PC-9 (cell line): ENCODE measurements around the gene CALN1. TPM values are rescaled to one million over a fixed set of nuclear protein-coding genes. Genes with fewer than 3 reads are reported as not detected.

Experiments
- BruUV-seq: library from RNA; stranded (reverse); fragments of 400-500 nt; replicated peaks from 2 replicates; lab custom pipeline; 2021; lab: Mats Ljungman, UMichigan
- CTCF ChIA-PET: fragments of 300-600 bp; sonication (Branson Sonifier 250); formaldehyde crosslinking; loops from one replicate; lab custom pipeline; 2022; ENCODE audit warnings: antibody characterized with exemption; lab: Charles Lee
- POLR2A ChIA-PET: fragments of 300-600 bp; sonication (Branson Sonifier 250); formaldehyde crosslinking; loops from one replicate; lab custom pipeline; 2022; ENCODE audit warnings: antibody characterized with exemption; ENCODE audit not compliant: unreplicated experiment; lab: Charles Lee
- DNase-seq, 2 experiments: peaks; one replicate each; pipeline versions ENCODE4 v3.0.0 to v3.0.0-alpha.2; 2015 to 2022; ENCODE audit warnings: mixed read lengths in 1 of 2
- H2AFZ ChIP-seq: fragments of 200-600 bp; sonication (generic); 2 replicates; pipeline ENCODE4 v1.8.1; 2017; ENCODE audit warnings: antibody characterized with exemption
- H3F3A ChIP-seq: fragments of 200-600 bp; sonication (generic); 2 replicates; pipeline ENCODE4 v1.8.1; 2017; ENCODE audit warnings: antibody characterized with exemption, mild to moderate bottlenecking, low read depth; ENCODE audit not compliant: insufficient read depth
- H3K27ac ChIP-seq: fragments of 200-600 bp; sonication (generic); 2 replicates; pipeline ENCODE4 v1.6.1; 2016; ENCODE audit warnings: mixed run types
- H3K27me3 ChIP-seq: fragments of 200-600 bp; sonication (generic); 2 replicates; pipeline ENCODE4 v1.6.1; 2016; ENCODE audit warnings: low read depth, mixed run types; ENCODE audit not compliant: insufficient read depth
- H3K36me3 ChIP-seq: fragments of 200-600 bp; sonication (generic); 2 replicates; pipeline ENCODE4 v1.6.1; 2016; ENCODE audit warnings: low read depth, mixed run types
- H3K4me1 ChIP-seq: fragments of 200-600 bp; sonication (generic); replicated peaks from 2 replicates; pipeline ENCODE4 v1.6.1; 2016; ENCODE audit warnings: mixed run types; ENCODE audit not compliant: insufficient read depth
- H3K4me2 ChIP-seq: fragments of 200-600 bp; sonication (generic); 2 replicates; pipeline ENCODE4 v1.6.1; 2017; ENCODE audit warnings: mixed run types
- H3K4me3 ChIP-seq: fragments of 200-600 bp; sonication (generic); 2 replicates; pipeline ENCODE4 v1.6.1; 2016; ENCODE audit warnings: mixed run types
- H3K79me2 ChIP-seq: fragments of 200-600 bp; sonication (generic); 2 replicates; pipeline ENCODE4 v1.6.1; 2017; ENCODE audit warnings: low read depth, mixed run types
- H3K9me2 ChIP-seq: fragments of 200-600 bp; sonication (generic); 2 replicates; pipeline ENCODE4 v1.8.1; 2017; ENCODE audit warnings: mild to moderate bottlenecking; ENCODE audit not compliant: insufficient read depth
- H3K9me3 ChIP-seq: fragments of 200-600 bp; sonication (generic); 2 replicates; pipeline ENCODE4 v1.8.1; 2016; ENCODE audit warnings: low read depth; ENCODE audit not compliant: insufficient read depth
- H4K20me1 ChIP-seq: fragments of 200-600 bp; sonication (generic); 2 replicates; pipeline ENCODE4 v1.8.1; 2017; ENCODE audit not compliant: insufficient read depth
- CTCF ChIP-seq: fragments of 200-600 bp; sonication (generic); conservative IDR thresholded peaks from 2 replicates; pipeline ENCODE4 v1.6.1; 2017; ENCODE audit warnings: mixed run types, antibody characterized with exemption, mild to moderate bottlenecking, moderate library complexity
- EZH2 ChIP-seq: fragments of 200-600 bp; sonication (generic); IDR thresholded peaks from 2 replicates; pipeline ENCODE4 v1.8.0; 2017; ENCODE audit warnings: antibody characterized with exemption, low read depth
- intact Hi-C: fragments of 100-400 bp; cut with micrococcal nuclease; formaldehyde crosslinking; loops from one replicate; pipeline ENCODE4 v1.10.0; 2022; ENCODE audit not compliant: unreplicated experiment
- total RNA-seq: library from RNA; stranded (reverse); gene quantifications from 2 replicates; pipeline ENCODE4 v1.2.3, GENCODE V29; 2021

The CALN1 gene
- total RNA-seq, 1 experiment from 2014 or later: not detected

GRCh38 chr7:72176875-72177274, 235.3 kb downstream of the CALN1 start:
- CTCF ChIA-PET: no interaction called here
- TF ChIP-seq CTCF (no peak), EZH2 (no peak)
- Histone ChIP-seq H3K27ac (no peak overlapping the region), H2AFZ (no peak overlapping the region), H3K4me3 (no peak overlapping the region), H3K4me2 (no peak overlapping the region), H3K36me3 (no peaks in the 10 kb centered on the region), H3K9me3 (no peaks in the 10 kb centered on the region), H3K9me2 (no peaks in the 10 kb centered on the region), H3F3A (no peaks in the 10 kb centered on the region), H3K4me1 (no peaks in the 10 kb centered on the region), H4K20me1 (no peaks in the 10 kb centered on the region), H3K27me3 (peaks cover 11% of the 10 kb centered on the region; the same call in 1 of the 2 replicates), H3K79me2 (no peaks in the 10 kb centered on the region)
- DNase-seq: no peak
- intact Hi-C loops: no loop called here
- POLR2A ChIA-PET: no interaction called here
- no TSS peak for BruUV-seq

GRCh38 chr7:72170475-72170874, 241.7 kb downstream of the CALN1 start:
- Histone ChIP-seq H3K4me1 (no peaks in the 10 kb centered on the region), H4K20me1 (peaks cover 6% of the 10 kb centered on the region; the same call in 1 of the 2 replicates), H3K9me3 (no peaks in the 10 kb centered on the region), H3K27ac (no peak overlapping the region), H3F3A (no peaks in the 10 kb centered on the region), H3K27me3 (peaks cover 14% of the 10 kb centered on the region; the same call in 1 of the 2 replicates), H3K9me2 (no peaks in the 10 kb centered on the region), H2AFZ (no peak overlapping the region), H3K79me2 (no peaks in the 10 kb centered on the region), H3K4me2 (no peak overlapping the region), H3K36me3 (no peaks in the 10 kb centered on the region), H3K4me3 (no peak overlapping the region)
- ChIA-PET CTCF (no interaction called here), POLR2A (no interaction called here)
- intact Hi-C loops: no loop called here
- no peak for TF ChIP-seq EZH2
- no peak for TF ChIP-seq CTCF
- no TSS peak for BruUV-seq
- no peak for DNase-seq

GRCh38 chr7:72163271-72163670, 248.9 kb downstream of the CALN1 start:
- Histone ChIP-seq H3K36me3 (no peaks in the 10 kb centered on the region), H3K27ac (no peak overlapping the region), H3K9me2 (no peaks in the 10 kb centered on the region), H3K9me3 (no peaks in the 10 kb centered on the region), H2AFZ (no peak overlapping the region), H3F3A (no peaks in the 10 kb centered on the region), H3K4me1 (no peaks in the 10 kb centered on the region), H3K27me3 (peaks cover 18% of the 10 kb centered on the region; the same call in 1 of the 2 replicates), H3K4me2 (no peak overlapping the region), H3K79me2 (no peaks in the 10 kb centered on the region), H3K4me3 (no peak overlapping the region), H4K20me1 (peaks cover 6% of the 10 kb centered on the region; the same call in 1 of the 2 replicates)
- no peak for DNase-seq
- POLR2A ChIA-PET: no interaction called here
- CTCF ChIA-PET: no interaction called here
- no TSS peak for BruUV-seq
- intact Hi-C loops: no loop called here
- no peak for TF ChIP-seq CTCF
- no peak for TF ChIP-seq EZH2
